HUES6 (cell line): ENCODE measurements around the gene CEACAM3.
"Not testable (repeated sequence)": the region's sequence is repeated elsewhere in the genome, so short reads cannot be mapped to it uniquely, and the experiment has no call there.

Source experiments
- H3K27ac ChIP-seq: 2 replicates; pipeline ENCODE4 v1.7.0; 2013; ENCODE audit warnings: low read depth, mild to moderate bottlenecking, low read length, inconsistent platforms
- H3K27me3 ChIP-seq: 2 replicates; pipeline ENCODE4 v1.6.1; 2013; ENCODE audit warnings: low read length; ENCODE audit not compliant: control insufficient read depth, insufficient read depth
- H3K36me3 ChIP-seq: 2 replicates; pipeline ENCODE4 v1.6.1; 2013; ENCODE audit warnings: low read length; ENCODE audit not compliant: control insufficient read depth, insufficient read depth
- H3K4me1 ChIP-seq: 2 replicates; pipeline ENCODE4 v1.6.1; 2013; ENCODE audit warnings: low read length; ENCODE audit not compliant: control insufficient read depth, insufficient read depth
- H3K4me3 ChIP-seq: 2 replicates; pipeline ENCODE4 v1.5.1; 2013; ENCODE audit warnings: low read depth, low read length
- H3K9ac ChIP-seq: one replicate; pipeline ENCODE4 v1.6.1; 2013; ENCODE audit warnings: mild to moderate bottlenecking, low read length
- H3K9me3 ChIP-seq: 2 replicates; pipeline ENCODE4 v1.6.1; 2013; ENCODE audit warnings: low read depth, low read length; ENCODE audit not compliant: control insufficient read depth, insufficient read depth

CEACAM3 gene

GRCh38 chr19:41796362-41796761, at the start of gene CEACAM3:
CEACAM3 (plus strand) TSS chr19:41796587; CDS start chr19:41796678, 91 bp downstream.
- no peak within 1 kb of the TSS for H3K4me3 ChIP-seq
- H3K9ac ChIP-seq = no peak within 1 kb of the TSS
- no peaks in the 10 kb centered on the region for H3K4me1 ChIP-seq
- peaks cover 30% of the 10 kb centered on the region for H3K27me3 ChIP-seq
- no peaks in the 10 kb centered on the region for H3K9me3 ChIP-seq
- H3K27ac ChIP-seq = no peak within 1 kb of the TSS
- no peaks in the 10 kb centered on the region for H3K36me3 ChIP-seq

GRCh38 chr19:41746593-41747227, 49.7 kb upstream of the CEACAM3 start:
- H3K36me3 ChIP-seq = no peaks in the 10 kb centered on the region
- H3K4me1 ChIP-seq = no peaks in the 10 kb centered on the region
- H3K27me3 ChIP-seq = peaks cover 59% of the 10 kb centered on the region
- H3K27ac ChIP-seq = no peak overlapping the region
- H3K9me3 ChIP-seq = no peaks in the 10 kb centered on the region
- H3K9ac ChIP-seq = no peak overlapping the region
- H3K4me3 ChIP-seq = no peak overlapping the region

DNA sequence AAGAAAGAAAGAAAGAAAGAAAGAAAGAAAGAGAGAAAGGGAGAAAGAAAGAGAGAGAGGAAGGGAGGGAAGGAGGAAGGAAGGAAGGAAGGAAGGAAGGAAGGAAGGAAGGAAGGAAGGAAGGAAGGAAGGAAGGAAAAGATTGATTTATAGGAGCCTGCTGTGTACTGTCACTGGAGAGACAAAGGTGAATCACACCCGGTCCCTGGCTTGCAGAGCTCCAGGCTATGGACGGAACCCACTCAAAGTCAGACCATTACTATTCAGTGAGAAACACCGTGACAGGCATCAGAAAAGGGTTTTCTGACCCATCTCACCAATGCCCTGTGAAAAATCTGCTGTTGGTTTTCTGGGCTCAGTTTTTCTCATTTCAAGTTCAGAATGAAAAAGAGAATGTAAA, 48.4 kb upstream of the CEACAM3 start:
- Histone ChIP-seq H3K36me3 (no peaks in the 10 kb centered on the region), H3K9me3 (no peaks in the 10 kb centered on the region), H3K27me3 (peaks cover 70% of the 10 kb centered on the region), H3K4me3 (no peak overlapping the region), H3K4me1 (no peaks in the 10 kb centered on the region), H3K9ac (no peak overlapping the region), H3K27ac (no peak overlapping the region)

- not testable (repeated sequence) for H3K36me3 ChIP-seq, H3K4me1 ChIP-seq, H3K27ac ChIP-seq, H3K9ac ChIP-seq, H3K9me3 ChIP-seq, H3K4me3 ChIP-seq
- peaks cover 61% of the 10 kb centered on the region for H3K27me3 ChIP-seq
Measured at GRCh38 chr19:41750248-41751134, 45.9 kb upstream of the CEACAM3 start.

DNA sequence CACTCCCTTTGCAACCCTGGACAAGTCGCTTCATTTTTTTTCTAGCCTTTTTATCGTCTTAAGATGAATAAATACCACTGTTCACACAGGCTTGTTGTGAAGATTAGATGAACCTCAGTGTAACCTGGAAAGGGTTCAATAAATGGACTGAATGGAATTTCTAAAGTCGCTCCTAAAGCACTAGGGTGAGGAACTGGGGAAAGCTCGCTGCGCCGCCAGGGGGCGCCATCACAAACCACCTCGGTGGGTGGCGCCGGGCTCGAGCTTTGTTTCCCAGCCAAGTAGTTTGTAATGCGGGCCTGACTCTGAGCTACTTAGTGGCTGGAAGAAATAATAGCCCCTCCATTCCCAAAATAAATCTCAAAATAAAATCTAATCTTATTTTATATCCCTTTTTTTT, 43.2 kb upstream of the CEACAM3 start:
- Histone ChIP-seq H3K9ac (no peak overlapping the region), H3K27ac (no peak overlapping the region), H3K4me1 (no peaks in the 10 kb centered on the region), H3K36me3 (no peaks in the 10 kb centered on the region), H3K9me3 (no peaks in the 10 kb centered on the region), H3K4me3 (no peak overlapping the region), H3K27me3 (peaks cover 42% of the 10 kb centered on the region)

GRCh38 chr19:41753936-41754529, 42.4 kb upstream of the CEACAM3 start:
- no peak overlapping the region for H3K9ac ChIP-seq
- H3K27me3 ChIP-seq = peaks cover 42% of the 10 kb centered on the region; the same call in 1 of the 2 replicates

GRCh38 chr19:41755328-41755913, 41.0 kb upstream of the CEACAM3 start, which contains the start of gene CEACAM6:
CEACAM6 (plus strand) TSS chr19:41755530; CDS start chr19:41755639, 109 bp downstream.
- no peaks in the 10 kb centered on the region for H3K36me3 ChIP-seq
- no peaks in the 10 kb centered on the region for H3K9me3 ChIP-seq
- H3K9ac ChIP-seq = no peak within 1 kb of the TSS
- H3K27ac ChIP-seq = no peak within 1 kb of the TSS
- no peaks in the 10 kb centered on the region for H3K4me1 ChIP-seq
- H3K27me3 ChIP-seq = peaks cover 53% of the 10 kb centered on the region
- H3K4me3 ChIP-seq = no peak within 1 kb of the TSS

More at GRCh38 chr19:41753936-41754529, 42.4 kb upstream of the CEACAM3 start:
- no peaks in the 10 kb centered on the region for H3K36me3 ChIP-seq
- H3K27ac ChIP-seq = no peak overlapping the region
- no peak overlapping the region for H3K4me3 ChIP-seq
- no peaks in the 10 kb centered on the region for H3K9me3 ChIP-seq
- H3K4me1 ChIP-seq = no peaks in the 10 kb centered on the region

DNA sequence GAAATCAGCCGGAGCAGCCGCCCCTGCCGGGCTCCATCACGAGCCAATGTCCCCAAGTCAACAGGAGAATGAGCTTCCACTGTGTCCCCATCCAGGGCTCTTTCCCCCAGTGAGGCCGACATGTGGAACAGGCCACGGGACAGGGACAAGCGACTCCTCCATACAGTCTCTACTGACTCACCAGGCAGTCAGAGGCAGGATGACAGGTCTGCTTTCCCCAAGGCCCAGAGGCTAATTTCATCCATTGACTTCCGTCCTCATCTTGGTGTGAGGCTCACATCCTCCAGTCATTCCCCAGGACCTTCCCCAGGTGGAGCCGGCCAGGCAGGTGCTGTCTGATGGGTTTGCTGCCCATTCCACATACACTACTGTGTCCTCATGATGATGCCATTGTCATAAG, 37.5 kb upstream of the CEACAM3 start:
- H3K27me3 ChIP-seq = peaks cover 61% of the 10 kb centered on the region
- H3K9ac ChIP-seq = no peak overlapping the region

DNA sequence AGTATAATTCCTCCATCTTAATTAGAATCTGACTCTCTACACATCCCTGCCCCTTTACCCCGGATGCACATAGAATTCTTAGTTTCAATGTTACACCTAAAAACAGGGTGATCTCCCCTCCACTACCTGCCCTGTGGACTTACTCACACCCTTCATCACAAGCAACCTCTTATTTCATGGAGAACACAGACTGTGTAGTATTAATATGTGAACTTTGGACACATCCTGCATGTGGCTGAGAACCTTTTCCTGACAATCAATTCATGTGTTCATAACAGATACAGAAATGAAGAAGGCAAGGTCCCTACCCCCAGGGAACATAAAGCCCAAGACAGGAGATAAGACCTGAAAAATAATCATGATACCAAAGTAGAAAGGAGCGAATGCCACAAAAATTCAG, 29.3 kb upstream of the CEACAM3 start:
- Histone ChIP-seq H3K36me3 (no peaks in the 10 kb centered on the region), H3K27me3 (peaks cover 50% of the 10 kb centered on the region), H3K4me3 (no peak overlapping the region), H3K4me1 (no peaks in the 10 kb centered on the region), H3K9me3 (no peaks in the 10 kb centered on the region), H3K9ac (no peak overlapping the region), H3K27ac (no peak overlapping the region)

More for the DNA sequence above, 37.5 kb upstream of the CEACAM3 start:
- H3K36me3 ChIP-seq = no peaks in the 10 kb centered on the region
- H3K4me1 ChIP-seq = no peaks in the 10 kb centered on the region
- H3K4me3 ChIP-seq = no peak overlapping the region
- no peaks in the 10 kb centered on the region for H3K9me3 ChIP-seq
- H3K27ac ChIP-seq = no peak overlapping the region

DNA sequence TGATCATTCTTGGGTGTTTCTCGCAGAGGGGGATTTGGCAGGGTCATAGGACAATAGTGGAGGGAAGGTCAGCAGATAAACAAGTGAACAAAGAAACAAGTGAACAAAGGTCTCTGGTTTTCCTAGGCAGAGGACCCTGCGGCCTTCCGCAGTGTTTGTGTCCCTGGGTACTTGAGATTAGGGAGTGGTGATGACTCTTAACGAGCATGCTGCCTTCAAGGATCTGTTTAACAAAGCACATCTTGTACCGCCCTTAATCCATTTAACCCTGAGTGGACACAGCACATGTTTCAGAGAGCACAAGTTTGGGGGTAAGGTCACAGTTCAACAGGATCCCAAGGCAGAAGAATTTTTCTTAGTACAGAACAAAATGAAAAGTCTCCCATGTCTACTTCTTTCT, 28.3 kb upstream of the CEACAM3 start:
- H3K9me3 ChIP-seq, H3K9ac ChIP-seq, H3K27ac ChIP-seq, H3K4me1 ChIP-seq, H3K4me3 ChIP-seq, H3K36me3 ChIP-seq: not testable (repeated sequence)
- H3K27me3 ChIP-seq = peaks cover 44% of the 10 kb centered on the region
